HepG2 (cell line): ENCODE results near the gene SARNP. TPM values are rescaled to one million over a fixed set of nuclear protein-coding genes. Genes with fewer than 3 reads are reported as not detected.
A peak's percentile ranks its signal among the peaks of the same experiment; 100 is the strongest.

Source experiments
- ARNT2 ChIP-seq: sonication (generic); formaldehyde crosslinking; IDR thresholded peaks from 2 replicates; pipeline ENCODE4 v1.8.0; 2022; ENCODE audit warnings: mild to moderate bottlenecking, low read depth, missing genetic modification reagents, moderate library complexity
- ASH2L ChIP-seq: fragments of 300-600, 200-600 bp; sonication (generic); IDR thresholded peaks from 2 replicates; pipeline ENCODE4 v1.7.0; 2017; ENCODE audit warnings: low read depth, mild to moderate bottlenecking, moderate library complexity, mixed read lengths, low read length; ENCODE audit not compliant: insufficient read length
- ATF4 ChIP-seq, 2 experiments: fragments of 450-650 bp in 1 of 2; sonication (generic) in 1 of 2; formaldehyde crosslinking; IDR thresholded peaks; 2 replicates each; pipeline versions ENCODE4 v1.5.0 to v1.8.0; 2020 to 2022; ENCODE audit warnings: mild to moderate bottlenecking in 1 of 2, missing genetic modification reagents in 1 of 2
- DRAP1 ChIP-seq: IDR thresholded peaks from 2 replicates; pipeline ENCODE4 v1.6.1; 2016; ENCODE audit warnings: missing genetic modification reagents, missing compliant biosample characterization
- ISX ChIP-seq: sonication (generic); formaldehyde crosslinking; conservative IDR thresholded peaks from 2 replicates; pipeline ENCODE4 v1.5.0; 2020; ENCODE audit warnings: missing genetic modification reagents
- KAT7 ChIP-seq: IDR thresholded peaks from 2 replicates; pipeline ENCODE4 v1.6.1; 2018; ENCODE audit warnings: borderline replicate concordance, missing compliant biosample characterization
- LCORL ChIP-seq, 2 experiments: fragments of 450-650 bp in 1 of 2; sonication (generic) in 1 of 2; formaldehyde crosslinking in 1 of 2; IDR thresholded peaks; 2 replicates each; pipeline versions ENCODE4 v1.5.0 to v1.6.1; 2017 to 2020; ENCODE audit warnings: antibody characterized with exemption in 1 of 2, missing genetic modification reagents in 1 of 2
- NR3C1 ChIP-seq: sonication (generic); formaldehyde crosslinking; IDR thresholded peaks from 2 replicates; pipeline ENCODE4 v1.4.0; 2020; ENCODE audit warnings: missing genetic modification reagents
- RFXAP ChIP-seq: sonication (generic); formaldehyde crosslinking; IDR thresholded peaks from 2 replicates; pipeline ENCODE4 v1.4.0; 2020; ENCODE audit warnings: missing genetic modification reagents, borderline replicate concordance
- SAFB2 ChIP-seq: sonication (generic); formaldehyde crosslinking; IDR thresholded peaks from 2 replicates; pipeline ENCODE4 v1.5.1; 2020; ENCODE audit warnings: missing genetic modification reagents, low read depth, mild to moderate bottlenecking, borderline replicate concordance
- SRSF1 ChIP-seq: fragments of 200-400 bp; formaldehyde crosslinking; optimal IDR thresholded peaks from 2 replicates; pipeline ENCODE3; 2017; ENCODE audit warnings: mild to moderate bottlenecking, low read depth, low read length, moderate library complexity
- U2AF1 ChIP-seq: fragments of 200-400 bp; formaldehyde crosslinking; optimal IDR thresholded peaks from 2 replicates; pipeline ENCODE3; 2017; ENCODE audit warnings: mild to moderate bottlenecking, low read depth, low read length
- ZEB1 ChIP-seq: IDR thresholded peaks from 2 replicates; pipeline ENCODE4 v1.6.1; 2012; ENCODE audit warnings: mild to moderate bottlenecking, low read depth, inconsistent platforms; ENCODE audit not compliant: insufficient replicate concordance
- ZMYM4 ChIP-seq: sonication (generic); formaldehyde crosslinking; IDR thresholded peaks from 2 replicates; pipeline ENCODE4 v1.8.1; 2023; ENCODE audit warnings: mild to moderate bottlenecking, missing genetic modification reagents
- ZNF274 ChIP-seq: sonication (generic); formaldehyde crosslinking; IDR thresholded peaks from 2 replicates; pipeline ENCODE4 v1.5.1; 2020; ENCODE audit warnings: mild to moderate bottlenecking, missing genetic modification reagents
- polyA plus RNA-seq, 8 experiments: library from polyadenylated mRNA; depleted of rRNA in 3 of 8; stranded (reverse) in 7 of 8; unstranded in 1 of 8; fragments of >200 nt; fragmentation: Illumina TruSeq in 4 of 8; extraction: Trizol in 4 of 8; gene quantifications; 2 replicates each; pipeline versions ENCODE4 v1.2.1 to v1.2.3, GENCODE V29; 2011 to 2016; ENCODE audit warnings: low read depth in 4 of 8, missing spikeins in 1 of 8, mixed read lengths in 1 of 8; ENCODE audit not compliant: insufficient read depth in 1 of 8
- total RNA-seq, 5 experiments: library from RNA; depleted of rRNA; stranded (reverse); fragments of >200 nt; fragmentation: Illumina TruSeq; extraction: Trizol; gene quantifications; 2 replicates each; pipeline ENCODE4 v1.2.3, GENCODE V29; 2016; ENCODE audit warnings: low read depth in 1 of 5
- TF ChIP-seq, protein P1 (sequence below): IDR thresholded peaks from 2 replicates; pipeline ENCODE4 v1.6.1; 2016; ENCODE audit warnings: low read depth
- TF ChIP-seq, protein P2 (sequence below): sonication (generic); formaldehyde crosslinking; IDR thresholded peaks from 2 replicates; pipeline ENCODE4 v1.8.0; 2022; ENCODE audit warnings: mild to moderate bottlenecking, missing genetic modification reagents
- TF ChIP-seq, protein P3 (sequence below): sonication (generic); formaldehyde crosslinking; IDR thresholded peaks from 2 replicates; pipeline ENCODE4 v1.4.0; 2020; ENCODE audit warnings: missing genetic modification reagents

The SARNP gene
- total and polyA plus RNA-seq, 2 of the 13 experiments (the other 11 are each of a cell fraction or from before 2014, with no cell fraction given) = 59.0 to 95.4 TPM

DNA sequence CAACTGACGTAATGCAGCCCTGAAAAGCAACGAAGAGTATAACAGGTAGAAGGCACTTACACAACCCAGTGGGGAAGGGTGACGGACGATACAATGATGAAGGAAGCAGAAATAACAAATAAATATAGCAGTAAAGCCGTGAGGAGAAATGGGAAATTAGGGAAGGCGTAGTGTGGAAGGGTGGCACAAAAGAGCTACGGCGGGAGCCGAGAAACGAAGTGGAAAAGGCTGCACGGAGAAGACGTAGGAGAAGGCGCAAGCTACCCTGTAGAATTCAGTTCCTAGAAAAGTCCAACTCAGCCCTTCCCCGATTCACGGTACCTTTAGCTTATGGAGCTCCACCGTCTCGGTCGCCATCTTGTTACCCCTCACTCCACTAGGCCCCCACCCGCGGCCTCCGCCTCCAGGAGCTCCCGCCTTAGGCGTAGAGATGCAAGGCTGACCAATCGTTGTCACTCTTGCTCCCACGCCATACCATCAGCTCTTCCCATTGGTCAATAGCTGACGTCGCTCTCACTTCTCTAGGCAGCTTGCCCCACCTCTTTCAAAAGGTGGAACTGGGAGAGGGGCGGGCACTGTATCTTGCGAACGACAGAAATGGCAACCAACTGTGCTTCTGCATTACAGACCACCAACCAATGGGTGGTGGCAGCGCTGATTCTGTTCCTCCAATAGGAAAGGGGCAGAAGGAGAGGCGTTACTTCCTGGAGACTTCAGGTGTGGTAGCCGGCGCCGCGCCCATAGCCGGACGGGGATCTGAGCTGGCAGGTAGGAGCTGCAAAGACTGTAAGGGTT, at the start of gene SARNP, which contains the start of gene ORMDL2 (continued):
- TF ChIP-seq NR3C1 (CRISPR knock-in tag) = no peak
- TF ChIP-seq, protein P1, sequence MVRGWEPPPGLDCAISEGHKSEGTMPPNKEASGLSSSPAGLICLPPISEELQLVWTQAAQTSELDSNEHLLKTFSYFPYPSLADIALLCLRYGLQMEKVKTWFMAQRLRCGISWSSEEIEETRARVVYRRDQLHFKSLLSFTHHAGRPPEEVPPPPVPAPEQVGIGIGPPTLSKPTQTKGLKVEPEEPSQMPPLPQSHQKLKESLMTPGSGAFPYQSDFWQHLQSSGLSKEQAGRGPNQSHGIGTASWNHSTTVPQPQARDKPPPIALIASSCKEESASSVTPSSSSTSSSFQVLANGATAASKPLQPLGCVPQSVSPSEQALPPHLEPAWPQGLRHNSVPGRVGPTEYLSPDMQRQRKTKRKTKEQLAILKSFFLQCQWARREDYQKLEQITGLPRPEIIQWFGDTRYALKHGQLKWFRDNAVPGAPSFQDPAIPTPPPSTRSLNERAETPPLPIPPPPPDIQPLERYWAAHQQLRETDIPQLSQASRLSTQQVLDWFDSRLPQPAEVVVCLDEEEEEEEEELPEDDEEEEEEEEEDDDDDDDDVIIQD (CRISPR knock-in tag) = peak; percentile 24; the same call in 1 of the 2 replicates
- TF ChIP-seq ASH2L = peak; percentile 74
- peak; percentile 30; the same call in 1 of the 2 replicates for TF ChIP-seq LCORL (IDR thresholded peaks at IDR 0.05)
- TF ChIP-seq LCORL (CRISPR knock-in tag; IDR thresholded peaks at IDR 0.05) = 0 out of 2 replicates have a peak, but pooled peaks have one; percentile 54
- TF ChIP-seq ISX = no peak
- TF ChIP-seq ZMYM4 (CRISPR knock-in tag) = peak; percentile 72
- TF ChIP-seq DRAP1 = peak; percentile 71; the same call in 1 of the 2 replicates
- TF ChIP-seq ZNF274 (CRISPR knock-in tag) = peak; percentile 53; the same call in 1 of the 2 replicates
- peak; percentile 40; the same call in 1 of the 2 replicates for TF ChIP-seq SAFB2 (CRISPR knock-in tag)
- TF ChIP-seq, protein P2, sequence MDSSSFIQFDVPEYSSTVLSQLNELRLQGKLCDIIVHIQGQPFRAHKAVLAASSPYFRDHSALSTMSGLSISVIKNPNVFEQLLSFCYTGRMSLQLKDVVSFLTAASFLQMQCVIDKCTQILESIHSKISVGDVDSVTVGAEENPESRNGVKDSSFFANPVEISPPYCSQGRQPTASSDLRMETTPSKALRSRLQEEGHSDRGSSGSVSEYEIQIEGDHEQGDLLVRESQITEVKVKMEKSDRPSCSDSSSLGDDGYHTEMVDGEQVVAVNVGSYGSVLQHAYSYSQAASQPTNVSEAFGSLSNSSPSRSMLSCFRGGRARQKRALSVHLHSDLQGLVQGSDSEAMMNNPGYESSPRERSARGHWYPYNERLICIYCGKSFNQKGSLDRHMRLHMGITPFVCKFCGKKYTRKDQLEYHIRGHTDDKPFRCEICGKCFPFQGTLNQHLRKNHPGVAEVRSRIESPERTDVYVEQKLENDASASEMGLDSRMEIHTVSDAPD (CRISPR knock-in tag) = no peak
- peak; percentile 89; the same call in 1 of the 2 replicates for TF ChIP-seq KAT7 (CRISPR knock-in tag)
- TF ChIP-seq ARNT2 = peak; percentile 72; the same call in 1 of the 2 replicates
- peak in 1 of 2 experiments; percentile 77; a peak in 2 of 4 replicates for TF ChIP-seq ATF4 (CRISPR knock-in tag; IDR thresholded peaks at IDR 0.05)
- TF ChIP-seq, protein P3, sequence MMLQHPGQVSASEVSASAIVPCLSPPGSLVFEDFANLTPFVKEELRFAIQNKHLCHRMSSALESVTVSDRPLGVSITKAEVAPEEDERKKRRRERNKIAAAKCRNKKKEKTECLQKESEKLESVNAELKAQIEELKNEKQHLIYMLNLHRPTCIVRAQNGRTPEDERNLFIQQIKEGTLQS (CRISPR knock-in tag) = no peak
- TF ChIP-seq ZEB1 = peak; percentile 92
- peak; percentile 57; the same call in 1 of the 2 replicates for TF ChIP-seq RFXAP (CRISPR knock-in tag)
- TF ChIP-seq SRSF1 = peak; percentile 40
- no peak for TF ChIP-seq U2AF1
